NCI-H460 (cell line): ENCODE measurements around the gene MESP2. TPM values are rescaled to one million over a fixed set of nuclear protein-coding genes. Genes with fewer than 3 reads are reported as not detected.

Experiments used
- DNase-seq: peaks from one replicate; pipeline ENCODE4 v3.0.0-alpha.2; 2016; ENCODE audit warnings: low read depth; ENCODE audit errors: extremely low read depth
- total RNA-seq: library from RNA; depleted of rRNA; stranded (reverse); fragments of >200 nt; shearing (Covaris generic); gene quantifications from 2 replicates; pipeline ENCODE4 v1.2.3, GENCODE V29; 2014

The MESP2 gene
- total RNA-seq, 1 experiment from 2014 or later: not detected

GRCh38 chr15:89812847-89813320 lies 36.8 kb downstream of the MESP2 start:
- DNase-seq: no peak

GRCh38 chr15:89813381-89814111 lies 37.4 kb downstream of the MESP2 start:
- DNase-seq: no peak

- DNase-seq: no peak
Measured at GRCh38 chr15:89814112-89814742, 38.1 kb downstream of the MESP2 start.

- DNase-seq: no peak
Measured at GRCh38 chr15:89815769-89816168, 39.6 kb downstream of the MESP2 start.

- DNase-seq: no peak
Measured at GRCh38 chr15:89817701-89818280, 41.7 kb downstream of the MESP2 start.

GRCh38 chr15:89818287-89818686 lies 42.2 kb downstream of the MESP2 start:
- DNase-seq: no peak

GRCh38 chr15:89820666-89821611 lies 44.8 kb downstream of the MESP2 start:
- no peak for DNase-seq

GRCh38 chr15:89822026-89822425 lies 45.9 kb downstream of the MESP2 start:
- DNase-seq: no peak

GRCh38 chr15:89822611-89822950 lies 46.4 kb downstream of the MESP2 start:
- DNase-seq: no peak

GRCh38 chr15:89822951-89823711 lies 47.0 kb downstream of the MESP2 start:
- no peak for DNase-seq

GRCh38 chr15:89823836-89824606 lies 47.9 kb downstream of the MESP2 start:
- DNase-seq: no peak

- no peak for DNase-seq
Measured at GRCh38 chr15:89824607-89824867, 48.4 kb downstream of the MESP2 start.

- DNase-seq: no peak
Measured at GRCh38 chr15:89825271-89825940, 49.3 kb downstream of the MESP2 start.

GRCh38 chr15:89826671-89827655 lies 50.8 kb downstream of the MESP2 start:
- no peak for DNase-seq

- no peak for DNase-seq
Measured at GRCh38 chr15:89827829-89828228, 51.7 kb downstream of the MESP2 start.
